Measurements from ENCODE around the gene TSPAN9. TPM values are rescaled to one million over a fixed set of nuclear protein-coding genes. Genes with fewer than 3 reads are reported as not detected.

The TSPAN9 gene
- total RNA-seq, 3 donors from 2014 or later = 16.8 to 44.9 (median 36.9) TPM

- no peak overlapping the region for H3K27ac ChIP-seq
- H3K9me3 ChIP-seq = no peaks in the 10 kb centered on the region
- H3K36me3 ChIP-seq = no peaks in the 10 kb centered on the region
- DNase-seq (ENCODE audit: low spot score in 2 of 2) = peak; percentile 51 to 80
- TF ChIP-seq POLR2AphosphoS5 (IDR thresholded peaks at IDR 0.05) = no peak
- peak; percentile 80 to 94 (median 87) for TF ChIP-seq CTCF (IDR thresholded peaks at IDR 0.05)
- no peak overlapping the region for H3K4me3 ChIP-seq
- intact Hi-C loops (cut with DNase I; ENCODE audit: low total_unique reads) = loop anchor here (2.0 to 10.0 kb wide), 2 partner anchors 131 to 199 kb away; partner anchors contain the start of gene TSPAN9
- H3K27me3 ChIP-seq = no peaks in the 10 kb centered on the region
- H3K4me1 ChIP-seq = no peaks in the 10 kb centered on the region
Measured at GRCh38 chr12:3275171-3276041, 198.2 kb downstream of the TSPAN9 start.

GRCh38 chr12:3276226-3276625 lies 199.0 kb downstream of the TSPAN9 start:
- no peak for TF ChIP-seq POLR2A (IDR thresholded peaks at IDR 0.05)
- no peak for TF ChIP-seq CTCF (IDR thresholded peaks at IDR 0.05)
- TF ChIP-seq POLR2AphosphoS5 (IDR thresholded peaks at IDR 0.05) = no peak
- no peak for DNase-seq (ENCODE audit: low spot score in 2 of 2)
- Histone ChIP-seq H3K36me3 (no peaks in the 10 kb centered on the region), H3K4me1 (no peaks in the 10 kb centered on the region), H3K27ac (no peak overlapping the region), H3K27me3 (no peaks in the 10 kb centered on the region), H3K4me3 (no peak overlapping the region), H3K9me3 (no peaks in the 10 kb centered on the region)
- intact Hi-C loops (cut with DNase I; ENCODE audit: low total_unique reads) = loop anchor here (10.0 kb wide), 1 partner anchor 131 kb away; no protein-coding TSS in a partner anchor

- H3K9me3 ChIP-seq = no peaks in the 10 kb centered on the region
- DNase-seq (ENCODE audit: low spot score in 2 of 2) = no peak
- H3K27ac ChIP-seq = no peak overlapping the region
- H3K4me1 ChIP-seq = no peaks in the 10 kb centered on the region
- H3K4me3 ChIP-seq = no peak overlapping the region
- intact Hi-C loops (cut with DNase I; ENCODE audit: low total_unique reads) = loop anchor here (10.0 kb wide), 1 partner anchor 133 kb away; no protein-coding TSS in a partner anchor
- TF ChIP-seq POLR2AphosphoS5 (IDR thresholded peaks at IDR 0.05) (no peak), POLR2A (IDR thresholded peaks at IDR 0.05) (no peak)
- H3K36me3 ChIP-seq = no peaks in the 10 kb centered on the region
- H3K27me3 ChIP-seq = no peaks in the 10 kb centered on the region
Measured at GRCh38 chr12:3277306-3277943, 200.2 kb downstream of the TSPAN9 start.

- TF ChIP-seq CTCF (IDR thresholded peaks at IDR 0.05) (no peak), POLR2AphosphoS5 (IDR thresholded peaks at IDR 0.05) (no peak), POLR2A (IDR thresholded peaks at IDR 0.05) (no peak)
- intact Hi-C loops (cut with DNase I; ENCODE audit: low total_unique reads) = loop anchor here (10.0 kb wide), 1 partner anchor 134 kb away; no protein-coding TSS in a partner anchor
Measured at GRCh38 chr12:3278681-3279414, 201.7 kb downstream of the TSPAN9 start.

GRCh38 chr12:3279415-3279780 lies 202.2 kb downstream of the TSPAN9 start:
- intact Hi-C loops (cut with DNase I; ENCODE audit: low total_unique reads) = loop anchor here (10.0 kb wide), 1 partner anchor 135 kb away; no protein-coding TSS in a partner anchor
- Histone ChIP-seq H3K4me1 (no peaks in the 10 kb centered on the region), H3K27me3 (no peaks in the 10 kb centered on the region), H3K4me3 (no peak overlapping the region), H3K36me3 (no peaks in the 10 kb centered on the region), H3K27ac (no peak overlapping the region), H3K9me3 (no peaks in the 10 kb centered on the region)
- no peak for TF ChIP-seq CTCF (IDR thresholded peaks at IDR 0.05)
- no peak for TF ChIP-seq POLR2A (IDR thresholded peaks at IDR 0.05)
- TF ChIP-seq POLR2AphosphoS5 (IDR thresholded peaks at IDR 0.05) = no peak
- DNase-seq (ENCODE audit: low spot score in 2 of 2) = no peak

More at GRCh38 chr12:3278681-3279414, 201.7 kb downstream of the TSPAN9 start:
- no peak for DNase-seq (ENCODE audit: low spot score in 2 of 2)
- no peaks in the 10 kb centered on the region for H3K36me3 ChIP-seq
- no peak overlapping the region for H3K27ac ChIP-seq
- H3K9me3 ChIP-seq = no peaks in the 10 kb centered on the region
- no peaks in the 10 kb centered on the region for H3K27me3 ChIP-seq
- H3K4me1 ChIP-seq = no peaks in the 10 kb centered on the region
- no peak overlapping the region for H3K4me3 ChIP-seq
